Vagina (tissue), 2 donors: ENCODE measurements around the gene UBE2E2. TPM values are rescaled to one million over a fixed set of nuclear protein-coding genes. Genes with fewer than 3 reads are reported as not detected.

Source experiments
- DNase-seq, 2 donors: peaks; one replicate each; pipeline ENCODE4 v3.0.0-alpha.2; 2017; ENCODE audit errors: extremely low spot score in 2 of 2
- H3K27ac ChIP-seq: fragments of 200-600 bp; sonication (generic); one replicate; pipeline ENCODE4 v1.5.1; 2019
- H3K27me3 ChIP-seq: fragments of 200-600 bp; sonication (generic); one replicate; pipeline ENCODE4 v1.5.1; 2019
- H3K36me3 ChIP-seq, 2 donors: fragments of 200-600 bp; sonication (generic); one replicate each; pipeline ENCODE4 v1.5.1; 2017 to 2019
- H3K4me1 ChIP-seq: fragments of 200-600 bp; sonication (generic); one replicate; pipeline ENCODE4 v1.5.1; 2019
- H3K4me3 ChIP-seq, 2 donors: fragments of 200-600 bp; sonication (generic); 1 replicate in 1 of 2; 2 replicates in 1 of 2; pipeline ENCODE4 v1.5.1; 2016 to 2019
- H3K9me3 ChIP-seq: fragments of 200-600 bp; sonication (generic); one replicate; pipeline ENCODE4 v1.5.1; 2019
- CTCF ChIP-seq, 3 experiments: fragments of 450-650 bp in 2 of 3; fragments of 200-600 bp in 1 of 3; sonication (generic) in 1 of 3; IDR thresholded peaks; one replicate each; pipeline ENCODE4 v1.5.1; 2017 to 2019; ENCODE audit warnings: antibody characterized with exemption in 3 of 3, mild to moderate bottlenecking in 2 of 3, moderate library complexity in 2 of 3
- POLR2A ChIP-seq, 2 donors: fragments of 450-650 bp; IDR thresholded peaks; one replicate each; pipeline ENCODE4 v1.6.1; 2017; ENCODE audit warnings: antibody characterized with exemption in 2 of 2, mild to moderate bottlenecking in 2 of 2, moderate library complexity in 2 of 2
- POLR2AphosphoS5 ChIP-seq, 2 donors: sonication (generic); formaldehyde crosslinking; IDR thresholded peaks; one replicate each; pipeline ENCODE4 v1.9.0; 2017; ENCODE audit warnings: antibody characterized with exemption in 2 of 2, mild to moderate bottlenecking in 2 of 2, low read depth in 1 of 2; ENCODE audit not compliant: insufficient read depth in 1 of 2
- intact Hi-C: fragments of 100-400 bp; cut with DNase I; formaldehyde crosslinking; loops from one replicate; pipeline ENCODE4 v1.15.1; 2023
- total RNA-seq: library from RNA; depleted of rRNA; stranded (reverse); fragments of >200 nt; gene quantifications from one replicate; pipeline ENCODE4 v1.2.3, GENCODE V29; 2016

The UBE2E2 gene
- total RNA-seq, 1 donor from 2014 or later = 31.2 TPM

GRCh38 chr3:23542079-23542478 lies 339.0 kb downstream of the UBE2E2 start:
- Histone ChIP-seq H3K27me3 (no peaks in the 10 kb centered on the region), H3K9me3 (no peaks in the 10 kb centered on the region), H3K4me3 (no peak overlapping the region), H3K4me1 (no peaks in the 10 kb centered on the region), H3K36me3 (no peaks in the 10 kb centered on the region), H3K27ac (no peak overlapping the region)
- intact Hi-C loops = no loop called here
- no peak for TF ChIP-seq POLR2AphosphoS5 (IDR thresholded peaks at IDR 0.05; ENCODE audit: insufficient read depth in 1 of 2, low read depth in 1 of 2)
- TF ChIP-seq POLR2A (IDR thresholded peaks at IDR 0.05) = no peak
- TF ChIP-seq CTCF (IDR thresholded peaks at IDR 0.05) = no peak
- DNase-seq = no peak

DNA sequence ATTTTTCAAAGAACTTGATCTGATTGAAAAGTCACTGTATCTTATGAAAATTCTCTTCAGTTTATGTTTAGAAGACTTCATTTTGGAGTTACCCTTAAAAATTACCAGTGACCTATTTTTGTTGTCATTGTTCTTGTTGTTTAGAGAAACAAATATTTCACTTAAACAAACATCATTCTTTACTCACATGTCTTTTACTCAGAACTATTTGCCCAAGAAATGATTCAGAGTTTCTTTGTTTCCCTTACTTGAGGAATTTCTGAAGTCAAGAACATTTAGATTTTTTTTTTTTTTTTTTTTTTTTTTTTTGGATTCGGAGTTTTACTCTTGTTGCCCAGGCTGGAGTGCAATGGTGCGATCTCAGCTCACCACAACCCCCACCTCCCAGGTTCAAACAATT lies 343.1 kb downstream of the UBE2E2 start:
- H3K4me1 ChIP-seq = no peaks in the 10 kb centered on the region
- no peak overlapping the region for H3K4me3 ChIP-seq
- H3K27ac ChIP-seq = no peak overlapping the region
- no peaks in the 10 kb centered on the region for H3K36me3 ChIP-seq
- TF ChIP-seq POLR2AphosphoS5 (IDR thresholded peaks at IDR 0.05; ENCODE audit: insufficient read depth in 1 of 2, low read depth in 1 of 2) = no peak
- TF ChIP-seq CTCF (IDR thresholded peaks at IDR 0.05) = no peak
- TF ChIP-seq POLR2A (IDR thresholded peaks at IDR 0.05) = no peak
- no peaks in the 10 kb centered on the region for H3K27me3 ChIP-seq
- no peaks in the 10 kb centered on the region for H3K9me3 ChIP-seq
- DNase-seq = no peak
- intact Hi-C loops = no loop called here

DNA sequence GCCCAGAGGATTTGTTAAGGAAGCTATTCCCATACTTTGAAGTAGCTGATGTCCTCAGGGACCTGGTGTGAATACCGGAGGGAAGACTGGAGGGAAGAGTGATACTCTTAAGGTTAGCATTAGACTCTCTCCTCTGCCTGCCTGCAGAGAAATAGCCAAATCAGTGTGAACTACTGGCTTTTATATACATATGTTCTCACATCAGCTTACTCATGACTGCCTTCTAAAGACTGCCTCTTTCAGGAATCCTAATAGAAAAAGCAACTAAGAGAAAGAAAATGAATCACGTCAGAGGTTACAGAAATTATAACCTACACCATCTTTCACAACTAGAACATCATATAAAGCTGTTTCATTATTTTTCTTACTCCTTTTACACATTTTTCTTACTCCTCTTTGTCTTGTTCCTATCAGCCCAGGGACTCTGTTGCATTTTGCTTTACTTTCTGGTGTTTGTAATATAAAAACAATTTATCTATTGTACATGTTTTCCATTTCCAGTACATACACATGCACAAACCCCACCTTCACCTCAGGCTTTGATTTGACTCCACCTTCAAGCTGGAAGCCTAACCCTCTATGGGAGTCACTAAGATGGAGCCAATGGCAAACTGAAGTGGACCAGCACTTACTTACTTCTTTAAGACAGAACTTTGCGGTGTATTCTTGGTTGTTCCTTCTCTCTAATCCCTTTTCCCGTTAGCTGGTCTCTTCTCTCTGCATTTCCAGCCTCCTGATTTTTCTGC lies 345.0 kb downstream of the UBE2E2 start:
- Histone ChIP-seq H3K4me3 (no peak overlapping the region), H3K36me3 (no peaks in the 10 kb centered on the region), H3K9me3 (no peaks in the 10 kb centered on the region), H3K27ac (no peak overlapping the region), H3K27me3 (no peaks in the 10 kb centered on the region), H3K4me1 (no peaks in the 10 kb centered on the region)
- intact Hi-C loops = no loop called here
- no peak for DNase-seq
- TF ChIP-seq POLR2A (IDR thresholded peaks at IDR 0.05) (no peak), CTCF (IDR thresholded peaks at IDR 0.05) (no peak), POLR2AphosphoS5 (IDR thresholded peaks at IDR 0.05; ENCODE audit: insufficient read depth in 1 of 2, low read depth in 1 of 2) (no peak)

- H3K27ac ChIP-seq = no peak overlapping the region
- no peaks in the 10 kb centered on the region for H3K9me3 ChIP-seq
- intact Hi-C loops = no loop called here
- no peaks in the 10 kb centered on the region for H3K27me3 ChIP-seq
- no peaks in the 10 kb centered on the region for H3K4me1 ChIP-seq
- H3K4me3 ChIP-seq = no peak overlapping the region
- DNase-seq = no peak
- TF ChIP-seq POLR2AphosphoS5 (IDR thresholded peaks at IDR 0.05; ENCODE audit: insufficient read depth in 1 of 2, low read depth in 1 of 2) = no peak
- TF ChIP-seq CTCF (IDR thresholded peaks at IDR 0.05) = no peak
- no peak for TF ChIP-seq POLR2A (IDR thresholded peaks at IDR 0.05)
- no peaks in the 10 kb centered on the region for H3K36me3 ChIP-seq
These were observed 345.6 kb downstream of the UBE2E2 start for GRCh38 chr3:23548706-23549105.

GRCh38 chr3:23549148-23549910 lies 346.2 kb downstream of the UBE2E2 start:
- intact Hi-C loops = no loop called here
- Histone ChIP-seq H3K27ac (no peak overlapping the region), H3K36me3 (no peaks in the 10 kb centered on the region), H3K9me3 (no peaks in the 10 kb centered on the region), H3K4me1 (no peaks in the 10 kb centered on the region), H3K4me3 (no peak overlapping the region), H3K27me3 (no peaks in the 10 kb centered on the region)
- TF ChIP-seq POLR2AphosphoS5 (IDR thresholded peaks at IDR 0.05; ENCODE audit: insufficient read depth in 1 of 2, low read depth in 1 of 2) (no peak), CTCF (IDR thresholded peaks at IDR 0.05) (no peak), POLR2A (IDR thresholded peaks at IDR 0.05) (no peak)
- DNase-seq = no peak
